Activated naive CD4-positive, alpha-beta T cell treated with anti-CD3 and anti-CD28 coated beads, Interleukin-2, amount 50 U/mL, for 72 hours (primary cell): ENCODE measurements around the gene CDKL2. TPM values are rescaled to one million over a fixed set of nuclear protein-coding genes. Genes with fewer than 3 reads are reported as not detected.
A peak's percentile ranks its signal among the peaks of the same experiment; 100 is the strongest.

ENCODE experiments used
- ATAC-seq, 2 donors: fragments of 150-1000 bp; cut with Tn5 transposase; 2 replicates each; pipeline ENCODE4 v1.10.0; 2021; ENCODE audit warnings: mild to moderate bottlenecking in 2 of 2, moderate library complexity in 2 of 2
- DNase-seq, 2 donors: peaks; one replicate each; pipeline ENCODE4 v3.0.0; 2021 to 2022; ENCODE audit warnings: low spot score in 2 of 2
- H3K27ac Mint-ChIP-seq, 2 donors: one replicate each; pipeline ENCODE4 v1.8.0; 2022; ENCODE audit warnings: mild to moderate bottlenecking in 2 of 2, mixed read lengths in 2 of 2
- H3K36me3 Mint-ChIP-seq, 2 donors: one replicate each; pipeline ENCODE4 v1.8.0; 2022; ENCODE audit warnings: mixed read lengths in 2 of 2
- H3K9me3 Mint-ChIP-seq, 2 donors: one replicate each; pipeline ENCODE4 v1.8.0; 2022; ENCODE audit warnings: mixed read lengths in 2 of 2
- total RNA-seq, 2 donors: library from RNA; stranded (reverse); gene quantifications; one replicate each; pipeline ENCODE4 v1.2.3, GENCODE V29; 2022

CDKL2 gene
- total RNA-seq, 2 donors from 2014 or later, result 1.5 to 2.9 TPM

DNA sequence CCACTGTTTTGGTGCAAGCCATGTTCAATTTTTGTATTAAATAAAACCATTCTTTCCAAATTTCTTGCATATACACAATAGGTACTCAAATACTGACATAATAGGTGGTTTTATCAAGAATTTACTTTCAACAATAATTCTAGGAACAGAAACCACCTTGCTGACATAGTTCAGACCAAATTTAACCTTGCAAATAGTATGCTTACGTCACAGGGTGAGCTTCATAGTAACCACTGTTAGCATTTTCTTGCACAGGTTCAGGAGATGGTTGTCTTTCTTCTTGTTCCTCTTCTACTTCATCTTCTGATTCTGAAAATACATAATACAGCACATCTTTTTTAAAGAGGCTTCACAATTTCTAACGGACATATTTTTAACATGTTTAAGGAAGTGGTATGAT is 25.2 kb upstream of the CDKL2 start:
- H3K36me3 Mint-ChIP-seq, result peaks cover 8 to 45% of the 10 kb centered on the region in 2 donors

DNA sequence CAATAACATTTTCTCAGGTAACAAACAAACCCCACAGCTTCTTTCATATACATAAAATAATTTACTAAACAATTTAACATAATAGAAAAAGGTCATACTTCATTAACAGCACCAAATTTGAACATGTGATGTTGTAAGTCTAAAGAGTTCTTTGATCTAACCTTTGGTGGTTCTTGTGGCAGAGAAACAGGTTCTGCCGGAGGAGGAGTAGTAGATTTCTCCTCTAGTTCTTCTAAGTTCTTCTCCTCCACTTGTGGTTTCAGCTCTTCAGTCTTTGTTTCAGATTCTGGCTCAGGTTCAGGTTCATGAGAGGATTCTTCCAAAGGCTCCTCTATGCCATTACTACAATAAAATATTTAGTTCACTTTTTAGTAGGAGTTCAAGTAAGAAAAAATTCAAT is 24.6 kb upstream of the CDKL2 start:
- peaks cover 8 to 45% of the 10 kb centered on the region in 2 donors for H3K36me3 Mint-ChIP-seq
- peak overlapping the region; percentile 77 to 89 for H3K27ac Mint-ChIP-seq
- no peak for DNase-seq
- ATAC-seq, result peak; percentile 63 to 70
- no peaks in the 10 kb centered on the region for H3K9me3 Mint-ChIP-seq

More for the DNA sequence above, 25.2 kb upstream of the CDKL2 start:
- DNase-seq, result no peak
- Mint-ChIP-seq H3K9me3 (no peaks in the 10 kb centered on the region), H3K27ac (peak overlapping the region; percentile 77 to 86)
- peak; percentile 67 to 86 for ATAC-seq

DNA sequence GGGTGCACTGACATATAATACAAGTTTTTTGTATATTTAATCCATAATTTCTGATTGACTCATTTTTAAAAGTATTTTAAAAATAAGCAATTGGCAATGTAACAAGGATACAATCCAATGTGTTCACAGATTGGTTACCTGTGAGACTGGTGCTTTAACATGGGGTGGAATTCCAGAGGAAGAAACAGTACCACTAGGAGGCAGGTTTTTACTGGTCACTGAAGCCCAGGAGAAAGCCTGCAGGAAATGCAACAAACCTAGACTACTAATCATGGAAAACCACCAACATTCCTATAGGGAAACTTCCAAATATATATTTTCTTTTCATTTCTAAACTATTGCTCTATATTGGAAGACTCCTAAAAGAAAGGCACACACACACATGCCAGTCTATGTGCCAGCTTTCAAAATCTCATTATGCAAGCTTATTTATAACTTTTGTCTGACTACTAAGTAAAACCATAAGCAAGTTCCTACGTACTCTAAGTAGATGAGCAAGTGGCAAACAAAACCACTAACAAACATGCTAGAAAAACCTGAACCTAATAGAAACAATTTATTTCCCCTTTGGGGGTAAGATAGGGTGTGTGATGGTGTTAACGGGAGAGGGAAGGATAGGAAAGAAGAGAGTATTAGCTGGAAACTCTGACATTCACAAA is 23.6 kb upstream of the CDKL2 start:
- Mint-ChIP-seq H3K36me3 (peaks cover 8 to 43% of the 10 kb centered on the region in 2 donors), H3K27ac (peak overlapping the region; percentile 19 to 77), H3K9me3 (no peaks in the 10 kb centered on the region)
- DNase-seq (no peak), ATAC-seq (peak in 1 of 2 donors; percentile 36)

DNA sequence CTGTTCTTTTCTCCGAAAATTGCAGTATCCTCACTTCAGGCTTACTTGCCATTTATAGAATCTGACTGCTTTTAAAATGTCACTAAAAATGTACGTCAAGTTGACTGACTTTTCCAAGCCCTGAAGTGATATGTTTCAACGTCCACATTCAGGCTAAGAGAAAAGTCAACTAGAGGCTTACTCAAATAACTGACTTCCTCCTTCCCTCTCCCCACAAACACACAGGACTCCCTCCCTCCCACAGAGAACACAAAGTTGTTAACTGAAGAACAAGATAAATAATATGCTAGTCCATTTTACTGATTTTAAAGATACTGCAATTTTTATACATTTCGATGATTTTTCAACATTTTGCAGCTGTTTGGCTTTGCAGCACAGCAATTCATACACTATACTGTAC is 13.8 kb upstream of the CDKL2 start:
- Mint-ChIP-seq H3K9me3 (no peaks in the 10 kb centered on the region), H3K27ac (peak overlapping the region; percentile 7 to 11), H3K36me3 (peaks cover 6 to 42% of the 10 kb centered on the region in 2 donors)
- DNase-seq, result no peak
- no peak for ATAC-seq

GRCh38 chr4:75643651-75644050 is 13.3 kb upstream of the CDKL2 start:
- peaks cover 6 to 42% of the 10 kb centered on the region in 2 donors for H3K36me3 Mint-ChIP-seq
- DNase-seq (no peak), ATAC-seq (no peak)
- no peaks in the 10 kb centered on the region for H3K9me3 Mint-ChIP-seq
- no peak overlapping the region for H3K27ac Mint-ChIP-seq

- no peak overlapping the region for H3K27ac Mint-ChIP-seq
- DNase-seq (no peak), ATAC-seq (no peak)
Observed at GRCh38 chr4:75639124-75639695, 8.9 kb upstream of the CDKL2 start.

DNA sequence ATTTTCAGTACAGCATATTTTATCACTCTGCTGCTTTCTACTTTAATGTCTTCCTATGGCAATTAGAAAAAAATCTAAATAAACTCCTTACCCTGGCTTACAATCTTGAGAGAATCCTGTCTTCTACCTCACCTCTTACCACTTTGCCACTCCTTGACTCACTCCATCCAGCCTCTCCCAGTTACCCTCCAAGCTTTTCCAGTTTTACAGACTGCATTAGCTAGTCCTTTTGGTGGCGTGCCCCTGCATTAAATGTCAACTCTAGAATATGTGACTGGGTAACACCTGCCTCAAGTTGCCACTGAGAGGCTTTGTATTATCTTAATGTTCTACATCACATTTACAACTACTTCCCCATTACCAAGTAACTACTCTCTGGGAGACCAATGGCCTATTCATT is 7.5 kb upstream of the CDKL2 start:
- H3K36me3 Mint-ChIP-seq, result peaks cover 0 to 10% of the 10 kb centered on the region in 2 donors
- H3K27ac Mint-ChIP-seq, result peak overlapping the region in 1 of 2 donors; percentile 0
- H3K9me3 Mint-ChIP-seq, result no peaks in the 10 kb centered on the region
- ATAC-seq (no peak), DNase-seq (no peak)

More at GRCh38 chr4:75639124-75639695, 8.9 kb upstream of the CDKL2 start:
- H3K9me3 Mint-ChIP-seq, result no peaks in the 10 kb centered on the region
- H3K36me3 Mint-ChIP-seq, result peaks cover 4 to 12% of the 10 kb centered on the region in 2 donors

- peaks cover 0 to 6% of the 10 kb centered on the region in 2 donors for H3K36me3 Mint-ChIP-seq
- no peak for ATAC-seq
Observed at GRCh38 chr4:75637176-75637575, 6.8 kb upstream of the CDKL2 start.

DNA sequence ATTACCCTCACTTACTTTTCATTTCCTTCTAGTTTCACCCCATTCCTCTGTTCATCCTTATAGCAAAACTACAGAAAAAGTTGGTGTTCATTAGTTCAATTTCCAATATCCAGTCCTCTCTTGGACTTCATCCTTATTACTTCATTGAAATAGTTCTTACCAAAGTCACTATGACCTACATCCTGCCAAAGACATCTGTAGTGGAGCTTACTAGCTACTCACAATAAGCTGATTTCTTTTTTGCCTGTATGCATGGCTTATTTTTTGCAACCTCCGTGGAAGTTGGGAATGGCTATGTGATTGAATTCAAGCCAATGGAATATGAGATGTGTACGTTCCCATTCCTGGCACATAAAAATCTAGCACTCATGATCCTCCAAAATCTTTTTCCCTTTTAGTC is 4.6 kb upstream of the CDKL2 start:
- DNase-seq (no peak), ATAC-seq (no peak)
- Mint-ChIP-seq H3K9me3 (no peaks in the 10 kb centered on the region), H3K27ac (no peak overlapping the region), H3K36me3 (peaks cover 0 to 5% of the 10 kb centered on the region in 2 donors)

More at GRCh38 chr4:75637176-75637575, 6.8 kb upstream of the CDKL2 start:
- no peaks in the 10 kb centered on the region for H3K9me3 Mint-ChIP-seq
- peak overlapping the region in 1 of 2 donors; percentile 32 for H3K27ac Mint-ChIP-seq
- DNase-seq, result no peak

DNA sequence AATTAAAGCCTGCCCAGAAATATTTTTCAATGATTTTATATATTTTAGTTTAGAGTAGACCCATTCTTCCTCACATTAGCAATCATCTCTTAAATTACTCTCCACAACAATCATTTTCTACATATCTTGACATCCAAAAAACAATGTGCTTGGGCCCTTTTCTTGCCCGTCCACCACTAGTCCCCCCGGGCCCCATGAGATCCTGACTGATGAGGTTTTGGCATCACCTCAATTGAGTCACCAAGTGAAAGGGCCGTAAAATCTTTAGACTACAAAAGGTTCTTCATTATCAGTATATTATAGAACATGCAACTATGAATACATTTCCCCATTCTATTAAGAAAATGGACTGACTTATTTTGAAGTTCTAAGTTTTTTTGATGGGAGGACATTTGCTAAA is 4.0 kb upstream of the CDKL2 start:
- ATAC-seq (no peak), DNase-seq (no peak)
- Mint-ChIP-seq H3K27ac (no peak overlapping the region), H3K36me3 (peaks cover 0 to 5% of the 10 kb centered on the region in 2 donors), H3K9me3 (no peaks in the 10 kb centered on the region)

DNA sequence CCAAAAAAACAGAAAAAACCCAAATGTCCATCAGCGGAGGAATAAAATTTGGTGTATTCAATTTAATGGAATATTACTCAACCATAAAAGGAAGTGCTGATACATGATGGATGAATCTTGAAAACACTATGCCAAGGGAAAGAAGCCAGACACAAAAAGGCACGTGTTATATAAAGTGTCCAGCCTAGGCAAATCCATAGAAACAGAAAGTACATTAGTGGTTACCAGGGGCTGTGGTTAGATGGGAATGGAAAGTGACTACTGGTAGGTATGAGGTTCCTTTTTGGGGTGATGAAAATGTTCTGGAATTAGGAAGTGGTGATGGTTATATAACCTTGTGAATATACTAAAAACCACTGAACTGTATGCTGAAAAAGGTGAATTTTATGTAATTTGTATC is 3.5 kb upstream of the CDKL2 start:
- H3K9me3 Mint-ChIP-seq, result no peaks in the 10 kb centered on the region
- DNase-seq, result no peak
- H3K27ac Mint-ChIP-seq, result no peak overlapping the region
- H3K36me3 Mint-ChIP-seq, result peaks cover 0 to 5% of the 10 kb centered on the region in 2 donors
- ATAC-seq, result no peak

GRCh38 chr4:75630937-75631329 is 605 bp upstream of the CDKL2 start:
- ATAC-seq, result no peak
- Mint-ChIP-seq H3K27ac (peak overlapping the region; percentile 65 to 86), H3K9me3 (no peaks in the 10 kb centered on the region), H3K36me3 (peaks cover 0 to 5% of the 10 kb centered on the region in 2 donors)
- no peak for DNase-seq

- Mint-ChIP-seq H3K9me3 (no peaks in the 10 kb centered on the region), H3K36me3 (peaks cover 0 to 5% of the 10 kb centered on the region in 2 donors), H3K27ac (no peak overlapping the region)
- ATAC-seq (no peak), DNase-seq (no peak)
Observed at GRCh38 chr4:75629239-75629638, 1.1 kb downstream of the CDKL2 start.

GRCh38 chr4:75623026-75623425 is 7.3 kb downstream of the CDKL2 start:
- Mint-ChIP-seq H3K36me3 (no peaks in the 10 kb centered on the region), H3K27ac (peak overlapping the region in 1 of 2 donors; percentile 55), H3K9me3 (no peaks in the 10 kb centered on the region)
- no peak for DNase-seq
- ATAC-seq, result no peak

DNA sequence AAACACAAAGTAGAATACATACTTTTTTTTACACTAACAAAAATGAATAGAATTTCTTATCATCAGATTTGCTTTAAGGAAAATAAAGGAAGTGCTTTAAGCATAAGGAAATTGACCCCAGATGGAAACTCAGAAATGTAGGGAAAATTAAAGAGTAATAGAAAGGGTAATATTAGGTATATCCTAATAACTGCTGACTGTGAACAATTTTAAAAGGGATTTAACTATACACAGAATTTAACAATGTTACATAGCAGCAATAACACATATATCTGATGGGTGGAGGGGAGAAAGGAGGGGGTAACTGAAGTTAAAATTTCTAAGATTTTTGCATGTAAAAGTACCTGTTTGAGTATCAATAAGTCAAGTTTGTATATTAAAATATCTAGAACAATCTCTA is 8.6 kb downstream of the CDKL2 start:
- DNase-seq (no peak), ATAC-seq (no peak)
- H3K27ac Mint-ChIP-seq, result no peak overlapping the region

DNA sequence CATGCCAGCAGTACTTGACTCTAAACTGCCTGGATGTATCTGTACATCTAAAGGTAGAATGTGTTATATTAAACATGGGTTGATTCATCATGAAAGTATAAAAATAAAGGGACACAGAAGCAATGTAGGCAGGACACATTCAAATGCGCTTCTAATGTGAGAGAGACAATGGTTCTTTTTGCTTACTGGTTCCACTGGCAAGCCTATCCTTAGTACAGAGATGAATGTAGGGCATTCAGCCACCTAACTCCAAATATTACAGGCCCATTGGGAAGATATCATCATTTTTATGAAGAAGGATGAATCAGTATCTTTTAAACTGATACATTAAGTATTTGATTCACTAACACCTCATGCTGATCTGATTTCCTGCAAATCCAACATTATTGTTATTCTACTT is 18.0 kb downstream of the CDKL2 start:
- Mint-ChIP-seq H3K9me3 (no peaks in the 10 kb centered on the region), H3K27ac (no peak overlapping the region), H3K36me3 (no peaks in the 10 kb centered on the region)
- ATAC-seq (no peak), DNase-seq (no peak)

More for the DNA sequence above, 8.6 kb downstream of the CDKL2 start:
- Mint-ChIP-seq H3K36me3 (no peaks in the 10 kb centered on the region), H3K9me3 (no peaks in the 10 kb centered on the region)

DNA sequence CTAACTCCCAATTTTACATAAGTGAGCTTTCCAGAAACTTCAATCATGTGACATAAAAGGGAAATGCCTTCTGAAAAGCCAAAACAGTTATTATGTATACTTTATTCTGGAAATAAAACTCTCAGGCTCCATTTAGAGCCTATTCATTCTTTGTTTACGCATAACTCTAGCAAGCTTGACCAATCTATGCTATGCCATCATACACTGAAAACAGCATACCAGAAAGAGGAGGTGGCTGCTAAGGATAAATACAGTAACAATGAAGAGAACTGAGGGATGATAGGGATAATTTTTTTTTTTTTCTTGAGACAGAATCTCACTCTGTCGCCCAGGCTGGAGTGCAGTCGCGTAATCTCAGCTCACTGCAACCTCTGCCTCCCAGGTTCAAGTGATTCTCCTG is 24.4 kb downstream of the CDKL2 start:
- Mint-ChIP-seq H3K36me3 (no peaks in the 10 kb centered on the region), H3K27ac (no peak overlapping the region), H3K9me3 (no peaks in the 10 kb centered on the region)
- ATAC-seq (no peak), DNase-seq (no peak)

DNA sequence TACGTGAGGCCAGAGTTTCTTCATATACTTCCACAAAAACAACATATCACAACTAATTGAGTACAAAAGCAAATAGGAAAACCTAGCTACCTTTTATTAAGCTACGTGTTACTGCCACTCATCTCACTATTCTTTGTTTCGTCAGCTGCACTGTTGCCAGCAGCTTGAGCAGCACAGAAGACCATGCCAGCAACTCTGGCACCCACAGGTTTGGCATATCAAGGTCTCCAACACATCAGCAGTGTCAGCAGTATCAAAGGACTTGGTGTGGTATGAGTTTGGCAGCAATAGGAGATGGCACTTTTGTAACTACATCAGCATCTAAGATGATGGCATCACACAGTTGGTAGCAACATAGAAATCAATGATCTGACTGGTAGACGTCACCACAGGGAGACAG is 30.7 kb downstream of the CDKL2 start:
- H3K36me3 Mint-ChIP-seq, result no peaks in the 10 kb centered on the region
- ATAC-seq (no peak), DNase-seq (no peak)
- no peak overlapping the region for H3K27ac Mint-ChIP-seq
- H3K9me3 Mint-ChIP-seq, result no peaks in the 10 kb centered on the region
